GM21360 (cell line): ENCODE results near the gene SELL.
A peak's percentile ranks its signal among the peaks of the same experiment; 100 is the strongest.
"Not testable (repeated sequence)": the region's sequence is repeated elsewhere in the genome, so short reads cannot be mapped to it uniquely, and the experiment has no call there.

Experiments used
- ATAC-seq: cut with Tn5 transposase; IDR thresholded peaks from one replicate; pipeline ENCODE4 v1.9.1; 2021; ENCODE audit warnings: mild to moderate bottlenecking, moderate library complexity; ENCODE audit not compliant: unreplicated experiment

The SELL gene

GRCh38 chr1:169707912-169708604, 3.4 kb downstream of the SELL start:
- ATAC-seq, result no peak

- ATAC-seq, result no peak
These were observed 6.6 kb downstream of the SELL start for GRCh38 chr1:169704797-169705196.

- ATAC-seq, result no peak
These were observed 10.0 kb downstream of the SELL start for GRCh38 chr1:169701261-169702005.

GRCh38 chr1:169699707-169700106, 11.7 kb downstream of the SELL start:
- no peak for ATAC-seq

- ATAC-seq, result no peak
These were observed 12.4 kb downstream of the SELL start for GRCh38 chr1:169698976-169699375.

GRCh38 chr1:169697755-169698154, 13.7 kb downstream of the SELL start:
- ATAC-seq, result peak; percentile 42

- ATAC-seq, result no peak
These were observed 14.9 kb downstream of the SELL start for GRCh38 chr1:169696273-169697100.

- no peak for ATAC-seq
These were observed 16.9 kb downstream of the SELL start for GRCh38 chr1:169694304-169695075.

GRCh38 chr1:169692756-169693460, 18.5 kb downstream of the SELL start:
- no peak for ATAC-seq

- no peak for ATAC-seq
These were observed 20.9 kb downstream of the SELL start for GRCh38 chr1:169690489-169690888.

- ATAC-seq, result no peak
These were observed 22.0 kb downstream of the SELL start for GRCh38 chr1:169689395-169689794.

- not testable (repeated sequence) for ATAC-seq
These were observed 23.0 kb downstream of the SELL start for GRCh38 chr1:169688377-169688776.

GRCh38 chr1:169683661-169684060, 27.8 kb downstream of the SELL start:
- no peak for ATAC-seq

GRCh38 chr1:169683168-169683567, 28.3 kb downstream of the SELL start:
- not testable (repeated sequence) for ATAC-seq

- ATAC-seq, result no peak
These were observed 29.3 kb downstream of the SELL start for GRCh38 chr1:169682071-169682470.

- ATAC-seq, result peak; percentile 25
These were observed 30.3 kb downstream of the SELL start for GRCh38 chr1:169681140-169681539.

GRCh38 chr1:169680377-169681019, 30.9 kb downstream of the SELL start:
- peak; percentile 71 for ATAC-seq

- ATAC-seq, result no peak
These were observed 31.7 kb downstream of the SELL start for GRCh38 chr1:169679692-169680091.

- no peak for ATAC-seq
These were observed 35.4 kb downstream of the SELL start for GRCh38 chr1:169676001-169676400.

- no peak for ATAC-seq
These were observed 40.6 kb downstream of the SELL start for GRCh38 chr1:169670836-169671235.
